Body of pancreas (tissue), 4 donors: ENCODE data around the gene MYBPC3. TPM values are rescaled to one million over a fixed set of nuclear protein-coding genes. Genes with fewer than 3 reads are reported as not detected.
A peak's percentile ranks its signal among the peaks of the same experiment; 100 is the strongest.

Experiments
- ATAC-seq: fragments of 150-250 bp; one replicate; pipeline ENCODE4 v1.9.1; 2016
- DNase-seq, 4 donors: peaks; one replicate each; pipeline ENCODE4 v3.0.0-alpha.2; 2019
- H3K27ac ChIP-seq, 4 donors: fragments of 200-600 bp; sonication (generic); 1 replicate in 3 of 4; 2 replicates in 1 of 4; pipeline versions ENCODE4 v1.5.1 to v1.6.1; 2016 to 2019; ENCODE audit warnings: mild to moderate bottlenecking in 1 of 4, mixed read lengths in 1 of 4, moderate library complexity in 1 of 4
- H3K27me3 ChIP-seq, 2 donors: fragments of 200-600 bp; sonication (generic); one replicate each; pipeline ENCODE4 v1.6.0; 2016; ENCODE audit warnings: mild to moderate bottlenecking in 1 of 2
- H3K36me3 ChIP-seq, 2 donors: fragments of 200-600 bp; sonication (generic); replicated peaks in 1 of 2; 2 replicates each; pipeline ENCODE4 v1.5.1; 2016; ENCODE audit warnings: low read depth in 2 of 2; ENCODE audit not compliant: insufficient read depth in 1 of 2
- H3K4me1 ChIP-seq: fragments of 200-600 bp; sonication (generic); one replicate; pipeline ENCODE4 v1.6.0; 2016
- H3K4me3 ChIP-seq, 2 donors: fragments of 200-600 bp; sonication (generic); 1 replicate in 1 of 2; 2 replicates in 1 of 2; pipeline ENCODE4 v1.5.1; 2016 to 2019
- H3K9me3 ChIP-seq, 3 donors: fragments of 200-600 bp; sonication (generic); 1 replicate in 2 of 3; 2 replicates in 1 of 3; pipeline ENCODE4 v1.5.1; 2016
- POLR2A ChIP-seq, 3 donors: fragments of 450-650 bp; IDR thresholded peaks; one replicate each; pipeline ENCODE4 v1.6.1; 2016; ENCODE audit warnings: antibody characterized with exemption in 3 of 3, mild to moderate bottlenecking in 2 of 3
- WGBS, 2 donors: methylation state at CpG; one replicate each; pipeline ENCODE4 v1.1.5; 2017; 5-methylcytosine and 5-hydroxymethylcytosine counted together
- intact Hi-C: fragments of 100-400 bp; cut with DNase I; formaldehyde crosslinking; loops from one replicate; pipeline ENCODE4 v1.15.1; 2023
- total RNA-seq, 2 donors: library from RNA; depleted of rRNA; stranded (reverse); fragments of >200 nt; gene quantifications; one replicate each; pipeline ENCODE4 v1.1.0, GENCODE V29; 2016
- TF ChIP-seq, protein P1 (sequence below), 7 experiments: fragments of 450-650 bp in 4 of 7; fragments of 200-600 bp in 3 of 7; sonication (generic) in 3 of 7; IDR thresholded peaks; one replicate each; pipeline ENCODE4 v1.5.1; 2016 to 2019; ENCODE audit warnings: antibody characterized with exemption in 7 of 7

Gene MYBPC3
- not detected for total RNA-seq

DNA sequence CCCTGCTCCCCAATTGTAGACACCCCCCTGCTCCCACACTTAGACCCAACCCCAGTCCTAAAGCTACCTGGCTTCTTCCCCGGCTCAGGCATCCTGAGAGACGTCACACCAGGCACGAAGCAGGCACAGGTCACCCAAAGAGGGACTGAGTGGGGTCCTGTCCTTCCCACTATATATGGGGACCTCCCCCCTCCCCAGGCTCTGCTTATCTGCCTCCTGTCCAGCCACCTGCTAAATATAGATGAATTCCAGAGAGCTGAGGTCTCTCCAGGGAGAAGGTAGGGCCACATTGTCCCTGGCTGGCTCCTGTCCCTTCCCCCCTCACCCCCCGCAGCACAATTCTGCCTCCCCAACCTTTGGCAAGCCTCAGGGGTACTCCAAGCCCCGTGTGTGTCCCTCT lies at the start of gene MYBPC3:
Gene MYBPC3, minus strand, starts transcription at position 147 of the 400 bp plus-strand sequence. Its CDS starts 55 bp downstream, at position 92.
- Histone ChIP-seq H3K4me3 (no peak within 1 kb of the TSS), H3K4me1 (peaks cover 34% of the 10 kb centered on the region), H3K9me3 (no peaks in the 10 kb centered on the region), H3K27me3 (no peaks in the 10 kb centered on the region), H3K36me3 (no peaks in the 10 kb centered on the region), H3K27ac (no peak within 1 kb of the TSS)
- no peak for ATAC-seq
- 71 to 97% methylated on average over 4 to 5 of the region's 5 CpGs for WGBS, 2 donors
- TF ChIP-seq POLR2A (IDR thresholded peaks at IDR 0.05), result no peak
- TF ChIP-seq, protein P1, sequence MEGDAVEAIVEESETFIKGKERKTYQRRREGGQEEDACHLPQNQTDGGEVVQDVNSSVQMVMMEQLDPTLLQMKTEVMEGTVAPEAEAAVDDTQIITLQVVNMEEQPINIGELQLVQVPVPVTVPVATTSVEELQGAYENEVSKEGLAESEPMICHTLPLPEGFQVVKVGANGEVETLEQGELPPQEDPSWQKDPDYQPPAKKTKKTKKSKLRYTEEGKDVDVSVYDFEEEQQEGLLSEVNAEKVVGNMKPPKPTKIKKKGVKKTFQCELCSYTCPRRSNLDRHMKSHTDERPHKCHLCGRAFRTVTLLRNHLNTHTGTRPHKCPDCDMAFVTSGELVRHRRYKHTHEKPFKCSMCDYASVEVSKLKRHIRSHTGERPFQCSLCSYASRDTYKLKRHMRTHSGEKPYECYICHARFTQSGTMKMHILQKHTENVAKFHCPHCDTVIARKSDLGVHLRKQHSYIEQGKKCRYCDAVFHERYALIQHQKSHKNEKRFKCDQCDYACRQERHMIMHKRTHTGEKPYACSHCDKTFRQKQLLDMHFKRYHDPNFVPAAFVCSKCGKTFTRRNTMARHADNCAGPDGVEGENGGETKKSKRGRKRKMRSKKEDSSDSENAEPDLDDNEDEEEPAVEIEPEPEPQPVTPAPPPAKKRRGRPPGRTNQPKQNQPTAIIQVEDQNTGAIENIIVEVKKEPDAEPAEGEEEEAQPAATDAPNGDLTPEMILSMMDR (IDR thresholded peaks at IDR 0.05), result no peak
- DNase-seq, result no peak
- intact Hi-C loops, result no loop called here

DNA sequence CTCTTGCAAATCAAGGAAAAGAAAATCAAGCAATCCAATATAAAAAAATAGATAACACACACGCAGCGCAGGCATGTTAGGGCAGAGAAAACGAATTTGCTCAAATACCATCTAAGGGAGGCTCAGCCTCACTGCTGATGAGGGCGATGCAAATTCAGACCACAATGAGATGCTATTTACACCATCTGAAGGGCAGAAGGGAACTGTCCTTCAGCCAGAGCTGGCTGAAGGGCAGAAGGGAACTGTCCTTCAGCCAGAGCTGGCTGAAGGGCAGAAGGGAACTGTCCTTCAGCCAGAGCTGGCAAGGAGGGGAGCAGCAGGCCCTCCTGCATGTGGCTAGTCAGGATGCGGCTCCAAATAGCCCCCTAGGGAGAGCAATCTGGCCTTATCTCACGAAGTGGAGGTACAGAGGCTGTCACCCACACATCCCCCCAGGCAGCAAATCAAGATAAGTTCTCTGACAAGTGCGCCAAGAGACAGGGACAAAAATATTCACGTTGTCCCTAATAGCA lies 48.3 kb upstream of the MYBPC3 start:
- ATAC-seq, result peak; percentile 9
- intact Hi-C loops, result no loop called here
- no peaks in the 10 kb centered on the region for H3K27me3 ChIP-seq
- DNase-seq, result no peak
- no peaks in the 10 kb centered on the region for H3K36me3 ChIP-seq
- H3K9me3 ChIP-seq, result no peaks in the 10 kb centered on the region
- peaks cover 16% of the 10 kb centered on the region for H3K4me1 ChIP-seq
- 25 to 33% methylated on average over 6 to 8 of the region's 8 CpGs for WGBS, 2 donors
- peak overlapping the region in 3 of 4 donors; percentile 62 to 80 (median 78) for H3K27ac ChIP-seq
- no peak overlapping the region for H3K4me3 ChIP-seq
- TF ChIP-seq, protein P1 (IDR thresholded peaks at IDR 0.05), result no peak
- no peak for TF ChIP-seq POLR2A (IDR thresholded peaks at IDR 0.05)

GRCh38 chr11:47399860-47400767 lies 47.6 kb upstream of the MYBPC3 start:
- intact Hi-C loops, result no loop called here
- Histone ChIP-seq H3K4me3 (peak overlapping the region; percentile 10 to 20), H3K27ac (peak overlapping the region; percentile 52 to 80 (median 70)), H3K27me3 (no peaks in the 10 kb centered on the region), H3K4me1 (peaks cover 16% of the 10 kb centered on the region), H3K9me3 (no peaks in the 10 kb centered on the region), H3K36me3 (no peaks in the 10 kb centered on the region)
- ATAC-seq (peak; percentile 78), DNase-seq (peak in 1 of 4 donors; percentile 52)
- TF ChIP-seq POLR2A (IDR thresholded peaks at IDR 0.05), result peak in 2 of 3 donors; percentile 49 to 60
- TF ChIP-seq, protein P1 (IDR thresholded peaks at IDR 0.05), result no peak
- 7 to 15% methylated on average over 11 to 27 of the region's 47 CpGs for WGBS, 2 donors

DNA sequence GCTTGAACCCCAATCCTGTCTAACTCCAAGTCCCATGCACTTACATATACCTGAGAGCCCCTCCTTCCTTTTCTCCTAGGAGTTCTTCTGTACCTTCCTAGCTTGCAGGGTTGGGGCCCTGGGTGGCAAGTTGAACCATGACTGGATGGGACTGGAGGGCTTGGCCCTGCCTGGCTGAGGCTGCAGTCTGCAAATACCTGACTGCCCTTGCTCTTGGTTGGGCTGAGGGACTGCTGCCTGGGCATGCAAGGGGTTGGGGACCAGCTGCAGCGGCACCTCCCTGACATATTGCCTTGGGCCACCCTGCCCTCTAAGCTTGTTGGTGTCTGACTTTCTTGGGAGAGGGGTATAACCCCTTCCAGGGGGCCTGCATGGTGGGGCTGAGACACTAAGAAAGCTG lies 46.0 kb upstream of the MYBPC3 start:
- no peak for DNase-seq
- Histone ChIP-seq H3K27me3 (no peaks in the 10 kb centered on the region), H3K4me1 (peaks cover 16% of the 10 kb centered on the region), H3K9me3 (no peaks in the 10 kb centered on the region), H3K27ac (no peak overlapping the region), H3K36me3 (no peaks in the 10 kb centered on the region), H3K4me3 (no peak overlapping the region)
- intact Hi-C loops, result no loop called here
- 100% methylated on average over 1 of the region's 1 CpG for WGBS, 2 donors
- no peak for ATAC-seq
- no peak for TF ChIP-seq POLR2A (IDR thresholded peaks at IDR 0.05)
- TF ChIP-seq, protein P1 (IDR thresholded peaks at IDR 0.05), result no peak
